Measurements from ENCODE around the gene PRR16.

The PRR16 gene

DNA sequence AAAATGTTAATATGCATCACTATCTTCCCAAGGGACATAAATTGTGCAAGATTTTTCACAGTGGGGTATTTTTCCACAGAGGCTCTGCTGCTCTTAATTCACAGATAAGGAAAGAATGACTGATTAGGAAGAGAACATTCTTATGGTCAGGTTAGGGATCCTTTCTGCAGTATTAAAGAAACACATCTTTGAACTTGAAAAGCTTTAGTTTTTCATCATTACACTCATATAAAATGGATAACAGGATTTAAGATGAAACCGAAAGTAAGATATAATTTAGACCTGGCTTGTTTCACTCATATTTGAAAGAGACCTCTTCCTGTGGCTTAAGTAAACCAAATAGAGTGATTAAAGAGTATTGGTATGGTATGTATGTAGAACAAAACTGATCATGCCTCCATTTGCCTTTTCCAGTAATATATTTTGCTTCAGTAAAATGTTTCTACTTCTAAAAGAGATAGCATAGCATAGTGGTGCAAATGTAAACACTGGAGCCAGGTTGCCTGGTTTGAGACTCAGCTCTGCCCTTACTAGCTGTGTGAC, 160.0 kb downstream of the PRR16 start:
- Histone ChIP-seq H3K27me3 (ENCODE audit: insufficient read depth, poor library complexity, severe bottlenecking) (no peaks in the 10 kb centered on the region), H3K4me3 (ENCODE audit: severe bottlenecking) (no peak overlapping the region), H3K27ac (ENCODE audit: poor library complexity, severe bottlenecking) (peak overlapping the region; percentile 16), H3K4me1 (ENCODE audit: insufficient read depth, poor library complexity, severe bottlenecking) (peaks cover 14% of the 10 kb centered on the region), H3K36me3 (ENCODE audit: low read depth) (no peaks in the 10 kb centered on the region), H3K9me3 (ENCODE audit: severe bottlenecking) (no peaks in the 10 kb centered on the region)
- ATAC-seq (ENCODE audit: low read depth) (peak; percentile 86), DNase-seq (ENCODE audit: low spot score) (no peak)
- TF ChIP-seq, protein P1, sequence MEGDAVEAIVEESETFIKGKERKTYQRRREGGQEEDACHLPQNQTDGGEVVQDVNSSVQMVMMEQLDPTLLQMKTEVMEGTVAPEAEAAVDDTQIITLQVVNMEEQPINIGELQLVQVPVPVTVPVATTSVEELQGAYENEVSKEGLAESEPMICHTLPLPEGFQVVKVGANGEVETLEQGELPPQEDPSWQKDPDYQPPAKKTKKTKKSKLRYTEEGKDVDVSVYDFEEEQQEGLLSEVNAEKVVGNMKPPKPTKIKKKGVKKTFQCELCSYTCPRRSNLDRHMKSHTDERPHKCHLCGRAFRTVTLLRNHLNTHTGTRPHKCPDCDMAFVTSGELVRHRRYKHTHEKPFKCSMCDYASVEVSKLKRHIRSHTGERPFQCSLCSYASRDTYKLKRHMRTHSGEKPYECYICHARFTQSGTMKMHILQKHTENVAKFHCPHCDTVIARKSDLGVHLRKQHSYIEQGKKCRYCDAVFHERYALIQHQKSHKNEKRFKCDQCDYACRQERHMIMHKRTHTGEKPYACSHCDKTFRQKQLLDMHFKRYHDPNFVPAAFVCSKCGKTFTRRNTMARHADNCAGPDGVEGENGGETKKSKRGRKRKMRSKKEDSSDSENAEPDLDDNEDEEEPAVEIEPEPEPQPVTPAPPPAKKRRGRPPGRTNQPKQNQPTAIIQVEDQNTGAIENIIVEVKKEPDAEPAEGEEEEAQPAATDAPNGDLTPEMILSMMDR (IDR thresholded peaks at IDR 0.05; ENCODE audit: poor library complexity, severe bottlenecking), result no peak

DNA sequence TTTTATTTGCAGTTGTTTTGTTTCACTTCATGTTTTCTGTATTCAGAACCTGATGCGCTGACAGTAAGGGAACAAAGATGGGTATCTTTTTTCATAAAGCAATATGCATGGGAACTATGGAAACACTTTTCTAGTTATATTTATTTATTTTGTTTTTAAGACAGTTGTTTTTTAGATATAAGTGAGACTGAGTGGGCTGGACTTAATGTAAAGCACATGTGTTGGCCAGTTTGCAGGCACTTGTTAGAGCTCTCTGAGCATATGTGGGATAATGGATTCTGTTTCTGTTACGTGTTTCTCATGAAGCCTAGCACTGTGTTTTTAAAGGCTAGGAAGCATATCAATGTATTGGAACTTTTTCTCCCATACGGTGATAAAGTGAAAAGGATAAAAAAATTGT, 164.1 kb downstream of the PRR16 start:
- no peak for DNase-seq (ENCODE audit: low spot score)

DNA sequence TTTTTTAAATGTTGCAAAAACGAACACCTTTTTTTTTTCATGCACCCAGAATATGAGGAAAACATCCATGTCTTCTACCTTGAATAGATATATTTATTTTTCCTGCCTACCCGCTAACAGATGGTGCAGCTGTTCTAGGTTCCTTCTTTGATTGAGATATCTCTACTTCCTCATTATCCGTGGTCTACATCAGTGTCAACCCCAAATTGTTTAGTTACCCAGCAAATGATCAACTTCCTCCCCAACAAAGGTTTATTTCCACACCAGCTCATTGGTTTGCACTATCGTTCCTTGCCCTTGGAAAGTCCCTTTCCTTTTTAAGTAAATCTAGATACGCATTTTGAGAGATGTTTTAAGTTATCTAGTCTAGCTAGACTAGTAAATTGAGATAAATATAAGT, 166.4 kb downstream of the PRR16 start:
- no peak for ATAC-seq (ENCODE audit: low read depth)

More for the DNA sequence above, 164.1 kb downstream of the PRR16 start:
- no peaks in the 10 kb centered on the region for H3K9me3 ChIP-seq (ENCODE audit: severe bottlenecking)
- H3K4me3 ChIP-seq (ENCODE audit: severe bottlenecking), result no peak overlapping the region
- H3K4me1 ChIP-seq (ENCODE audit: insufficient read depth, poor library complexity, severe bottlenecking), result peaks cover 14% of the 10 kb centered on the region
- no peak for ATAC-seq (ENCODE audit: low read depth)
- no peak overlapping the region for H3K27ac ChIP-seq (ENCODE audit: poor library complexity, severe bottlenecking)
- H3K36me3 ChIP-seq (ENCODE audit: low read depth), result no peaks in the 10 kb centered on the region
- no peaks in the 10 kb centered on the region for H3K27me3 ChIP-seq (ENCODE audit: insufficient read depth, poor library complexity, severe bottlenecking)
- TF ChIP-seq, protein P1 (IDR thresholded peaks at IDR 0.05; ENCODE audit: poor library complexity, severe bottlenecking), result no peak

DNA sequence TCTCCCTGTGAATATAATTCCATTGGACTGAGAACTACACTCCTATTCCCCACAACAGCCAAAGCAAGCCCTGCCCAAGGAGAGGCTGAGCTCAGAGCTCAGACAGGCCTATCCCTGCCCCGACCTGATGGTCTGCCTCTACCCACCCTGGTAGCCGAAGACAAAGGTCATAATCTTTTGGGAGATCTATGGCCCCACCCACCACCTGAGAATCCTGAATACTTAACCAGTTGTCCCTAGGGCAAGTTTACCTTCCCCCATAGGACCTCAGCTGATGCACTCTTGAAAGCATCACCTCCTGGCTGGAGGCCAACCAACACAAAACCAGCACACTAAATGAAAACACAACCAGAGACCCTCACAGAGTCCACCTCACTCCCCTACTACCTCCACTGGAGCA, 167.5 kb downstream of the PRR16 start:
- no peaks in the 10 kb centered on the region for H3K36me3 ChIP-seq (ENCODE audit: low read depth)
- DNase-seq (ENCODE audit: low spot score), result no peak
- TF ChIP-seq, protein P1 (IDR thresholded peaks at IDR 0.05; ENCODE audit: poor library complexity, severe bottlenecking), result no peak
- ATAC-seq (ENCODE audit: low read depth), result no peak
- no peaks in the 10 kb centered on the region for H3K9me3 ChIP-seq (ENCODE audit: severe bottlenecking)
- no peaks in the 10 kb centered on the region for H3K27me3 ChIP-seq (ENCODE audit: insufficient read depth, poor library complexity, severe bottlenecking)
- no peak overlapping the region for H3K4me3 ChIP-seq (ENCODE audit: severe bottlenecking)
- H3K4me1 ChIP-seq (ENCODE audit: insufficient read depth, poor library complexity, severe bottlenecking), result no peaks in the 10 kb centered on the region
- H3K27ac ChIP-seq (ENCODE audit: poor library complexity, severe bottlenecking), result no peak overlapping the region

More for the DNA sequence above, 166.4 kb downstream of the PRR16 start:
- DNase-seq (ENCODE audit: low spot score), result no peak
- H3K4me3 ChIP-seq (ENCODE audit: severe bottlenecking), result no peak overlapping the region
- H3K27ac ChIP-seq (ENCODE audit: poor library complexity, severe bottlenecking), result no peak overlapping the region
- TF ChIP-seq, protein P1 (IDR thresholded peaks at IDR 0.05; ENCODE audit: poor library complexity, severe bottlenecking), result no peak
- H3K27me3 ChIP-seq (ENCODE audit: insufficient read depth, poor library complexity, severe bottlenecking), result no peaks in the 10 kb centered on the region
- H3K9me3 ChIP-seq (ENCODE audit: severe bottlenecking), result no peaks in the 10 kb centered on the region
- no peaks in the 10 kb centered on the region for H3K36me3 ChIP-seq (ENCODE audit: low read depth)
- no peaks in the 10 kb centered on the region for H3K4me1 ChIP-seq (ENCODE audit: insufficient read depth, poor library complexity, severe bottlenecking)

DNA sequence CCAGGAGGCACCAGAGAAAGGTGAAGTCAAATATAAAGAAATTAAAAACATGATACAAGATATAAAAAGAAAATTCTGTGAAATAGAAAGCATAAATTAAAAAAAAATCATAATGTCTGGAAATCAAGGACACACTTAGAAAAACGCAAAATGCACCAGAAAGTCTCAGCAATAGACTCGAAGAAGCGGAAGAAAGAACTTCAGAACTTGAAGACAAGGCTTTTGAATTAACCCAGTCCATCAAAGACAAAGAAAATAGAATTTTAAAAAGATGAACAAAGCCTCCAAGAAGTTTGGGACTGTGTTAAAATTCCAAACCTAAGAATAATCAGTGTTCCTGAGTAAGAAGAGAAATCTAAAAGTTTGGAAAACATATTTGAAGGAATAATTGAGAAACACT, 168.3 kb downstream of the PRR16 start:
- Histone ChIP-seq H3K9me3 (ENCODE audit: severe bottlenecking) (no peaks in the 10 kb centered on the region), H3K4me3 (ENCODE audit: severe bottlenecking) (no peak overlapping the region), H3K27me3 (ENCODE audit: insufficient read depth, poor library complexity, severe bottlenecking) (no peaks in the 10 kb centered on the region), H3K27ac (ENCODE audit: poor library complexity, severe bottlenecking) (no peak overlapping the region), H3K4me1 (ENCODE audit: insufficient read depth, poor library complexity, severe bottlenecking) (no peaks in the 10 kb centered on the region), H3K36me3 (ENCODE audit: low read depth) (no peaks in the 10 kb centered on the region)
- ATAC-seq (ENCODE audit: low read depth) (no peak), DNase-seq (ENCODE audit: low spot score) (no peak)
- TF ChIP-seq, protein P1 (IDR thresholded peaks at IDR 0.05; ENCODE audit: poor library complexity, severe bottlenecking), result no peak

Data from RWPE2 (cell line).